HepG2 (cell line): ENCODE results near the gene GPC6. TPM values are rescaled to one million over a fixed set of nuclear protein-coding genes. Genes with fewer than 3 reads are reported as not detected.

ENCODE experiments used
- ATAC-seq: fragments of 200-7000 bp; cut with Tn5 transposase; 3 replicates; pipeline ENCODE4 v1.9.1; 2020; ENCODE audit warnings: mild to moderate bottlenecking, moderate library complexity
- BruUV-seq: library from RNA; stranded (reverse); fragments of 400-500 nt; replicated peaks from 2 replicates; lab custom pipeline; 2021; lab: Mats Ljungman, UMichigan
- CTCF ChIA-PET: fragments of 300-600 bp; formaldehyde crosslinking; extraction: SDS; loops from one replicate; lab custom pipeline; 2021; ENCODE audit warnings: low total read pairs, inconsistent platforms, low intra/inter-chr PET ratio; lab: Yijun Ruan, JAX
- POLR2A ChIA-PET: fragments of 350-600 bp; sonication (Branson Sonifier 250); formaldehyde crosslinking; loops from one replicate; lab custom pipeline; 2020; ENCODE audit warnings: antibody characterized with exemption, inconsistent platforms; lab: Yijun Ruan, JAX
- DNase-seq: peaks from one replicate; pipeline ENCODE4 v3.0.0-alpha.2; 2015; ENCODE audit warnings: low spot score
- FAIRE-seq: peaks from 3 replicates; lab custom pipeline; 2011; peaks lifted over from hg19 to GRCh38; lab: Jason Lieb, UNC
- H2AFZ ChIP-seq: one replicate; pipeline ENCODE4 v1.6.1; 2011; ENCODE audit warnings: low read length, inconsistent platforms
- H3K27ac ChIP-seq: fragments of 300-600 bp; 3 replicates; pipeline ENCODE4 v1.8.0; 2011; ENCODE audit warnings: mixed run types, mild to moderate bottlenecking, mixed read lengths, low read length, inconsistent platforms; ENCODE audit not compliant: insufficient read depth; ENCODE audit errors: extremely low read length
- H3K27me3 ChIP-seq, 2 experiments: fragments of 200-600 bp in 1 of 2; 2 replicates in 1 of 2; 3 replicates in 1 of 2; pipeline versions ENCODE4 v1.6.0 to v1.8.0; 2011; ENCODE audit warnings: low read length in 2 of 2, mild to moderate bottlenecking in 2 of 2, moderate library complexity in 2 of 2, inconsistent platforms in 1 of 2; ENCODE audit not compliant: insufficient read depth in 2 of 2, control insufficient read depth in 1 of 2
- H3K36me3 ChIP-seq, 2 experiments: fragments of 200-600 bp in 1 of 2; replicated peaks in 1 of 2; 2 replicates in 1 of 2; 3 replicates in 1 of 2; pipeline versions ENCODE4 v1.5.1 to v1.8.0; 2011; ENCODE audit warnings: low read length in 2 of 2, inconsistent platforms in 1 of 2; ENCODE audit not compliant: insufficient read depth in 2 of 2, control insufficient read depth in 1 of 2
- H3K4me1 ChIP-seq: 2 replicates; pipeline ENCODE4 v1.5.1; 2012; ENCODE audit warnings: low read length, inconsistent platforms; ENCODE audit not compliant: insufficient read depth
- H3K4me2 ChIP-seq: 2 replicates; pipeline ENCODE4 v1.6.0; 2011; ENCODE audit warnings: low read depth, low read length, inconsistent platforms
- H3K4me3 ChIP-seq, 3 experiments: fragments of 200-600 bp in 1 of 3; sonication (generic), shearing (Covaris generic) in 1 of 3; replicated peaks in 1 of 3; 2 replicates each; pipeline ENCODE4 v1.5.1; 2011 to 2016; ENCODE audit warnings: low read length in 3 of 3, inconsistent platforms in 2 of 3, low read depth in 2 of 3, mild to moderate bottlenecking in 2 of 3, control low read depth in 1 of 3, mixed read lengths in 1 of 3; ENCODE audit not compliant: insufficient read depth in 1 of 3
- H3K79me2 ChIP-seq: one replicate; pipeline ENCODE4 v1.6.1; 2011; ENCODE audit warnings: low read length, inconsistent platforms; ENCODE audit not compliant: insufficient read depth
- H3K9ac ChIP-seq: 2 replicates; pipeline ENCODE4 v1.6.0; 2011; ENCODE audit warnings: mild to moderate bottlenecking, low read depth, low read length, inconsistent platforms; ENCODE audit not compliant: insufficient read depth
- H3K9me3 ChIP-seq: 2 replicates; pipeline ENCODE4 v1.5.1; 2012; ENCODE audit warnings: mild to moderate bottlenecking, low read length
- H4K20me1 ChIP-seq: 2 replicates; pipeline ENCODE4 v1.6.0; 2011; ENCODE audit warnings: inconsistent platforms, mild to moderate bottlenecking, low read length, moderate library complexity; ENCODE audit not compliant: insufficient read depth
- BCL6 ChIP-seq: IDR thresholded peaks from 2 replicates; pipeline ENCODE4 v1.6.1; 2016; ENCODE audit warnings: missing genetic modification reagents, missing compliant biosample characterization
- DNMT1 ChIP-seq: sonication (generic); formaldehyde crosslinking; IDR thresholded peaks from 2 replicates; pipeline ENCODE4 v1.5.1; 2020; ENCODE audit warnings: mild to moderate bottlenecking, missing genetic modification reagents
- EHMT2 ChIP-seq: fragments of 200-600 bp; sonication (generic); IDR thresholded peaks from 2 replicates; pipeline ENCODE4 v1.7.0; 2017; ENCODE audit warnings: antibody characterized with exemption, low read depth, low read length, borderline replicate concordance
- FOSL2 ChIP-seq: sonication (generic); formaldehyde crosslinking; IDR thresholded peaks from 2 replicates; pipeline ENCODE4 v1.4.0; 2020; ENCODE audit warnings: missing genetic modification reagents
- GATAD1 ChIP-seq: IDR thresholded peaks from 2 replicates; pipeline ENCODE4 v1.6.1; 2016; ENCODE audit warnings: missing genetic modification reagents, missing compliant biosample characterization
- GMEB1 ChIP-seq: sonication (generic); formaldehyde crosslinking; IDR thresholded peaks from 2 replicates; pipeline ENCODE4 v1.5.1; 2020; ENCODE audit warnings: missing genetic modification reagents, mild to moderate bottlenecking, borderline replicate concordance
- HNRNPUL1 ChIP-seq: fragments of 200-400 bp; formaldehyde crosslinking; IDR thresholded peaks from 2 replicates; pipeline ENCODE4 v1.6.1; 2017; ENCODE audit warnings: low read depth, mild to moderate bottlenecking, low read length, moderate library complexity
- KDM4B ChIP-seq: sonication (generic); formaldehyde crosslinking; IDR thresholded peaks from 2 replicates; pipeline ENCODE4 v1.4.0; 2020; ENCODE audit warnings: missing genetic modification reagents
- NFE2L2 ChIP-seq: fragments of 150-350 bp; IDR thresholded peaks from 2 replicates; pipeline ENCODE4 v1.6.1; 2014; ENCODE audit warnings: low read length
- SIX1 ChIP-seq: sonication (generic); formaldehyde crosslinking; IDR thresholded peaks from 2 replicates; pipeline ENCODE4 v1.4.0; 2020; ENCODE audit warnings: missing genetic modification reagents, borderline replicate concordance
- THYN1 ChIP-seq: sonication (generic); formaldehyde crosslinking; IDR thresholded peaks from 2 replicates; pipeline ENCODE4 v1.8.1; 2023; ENCODE audit warnings: low read depth, mild to moderate bottlenecking, moderate library complexity, missing genetic modification reagents, borderline replicate concordance
- ZNF460 ChIP-seq: sonication (generic); formaldehyde crosslinking; IDR thresholded peaks from 2 replicates; pipeline ENCODE4 v1.5.1; 2020; ENCODE audit warnings: missing genetic modification reagents, mild to moderate bottlenecking, borderline replicate concordance
- ZNF563 ChIP-seq: sonication (generic); formaldehyde crosslinking; IDR thresholded peaks from 2 replicates; pipeline ENCODE4 v1.8.0; 2022; ENCODE audit warnings: mild to moderate bottlenecking, moderate library complexity, missing genetic modification reagents
- ZNF564 ChIP-seq: sonication (generic); formaldehyde crosslinking; IDR thresholded peaks from 2 replicates; pipeline ENCODE4 v1.8.1; 2023; ENCODE audit warnings: mild to moderate bottlenecking, missing genetic modification reagents
- in situ Hi-C: cut with HindIII; loops from 2 replicates; pipeline ENCODE4 v1.10.0; 2017; ENCODE audit warnings: low pct_unique_long_range_greater_than_20kb; ENCODE audit not compliant: extremely low pct_ligation_motif_present
- intact Hi-C: fragments of 100-400 bp; cut with micrococcal nuclease; formaldehyde crosslinking; loops from one replicate; pipeline ENCODE4 v1.10.0; 2022; ENCODE audit not compliant: unreplicated experiment
- polyA plus RNA-seq, 8 experiments: library from polyadenylated mRNA; depleted of rRNA in 3 of 8; stranded (reverse) in 7 of 8; unstranded in 1 of 8; fragments of >200 nt; fragmentation: Illumina TruSeq in 4 of 8; extraction: Trizol in 4 of 8; gene quantifications; 2 replicates each; pipeline versions ENCODE4 v1.2.1 to v1.2.3, GENCODE V29; 2011 to 2016; ENCODE audit warnings: low read depth in 4 of 8, missing spikeins in 1 of 8, mixed read lengths in 1 of 8; ENCODE audit not compliant: insufficient read depth in 1 of 8
- total RNA-seq, 5 experiments: library from RNA; depleted of rRNA; stranded (reverse); fragments of >200 nt; fragmentation: Illumina TruSeq; extraction: Trizol; gene quantifications; 2 replicates each; pipeline ENCODE4 v1.2.3, GENCODE V29; 2016; ENCODE audit warnings: low read depth in 1 of 5

Gene GPC6
- total and polyA plus RNA-seq, 2 of the 13 experiments (the other 11 are each of a cell fraction or from before 2014, with no cell fraction given) = 24.5 to 33.9 TPM

- Histone ChIP-seq H3K4me2 (no peak overlapping the region), H3K4me1 (peaks cover 16% of the 10 kb centered on the region), H3K9me3 (no peaks in the 10 kb centered on the region), H3K79me2 (no peaks in the 10 kb centered on the region), H3K4me3 (no peak overlapping the region)
- FAIRE-seq = no peak
- no TSS peak for BruUV-seq
- in situ Hi-C loops = no loop called here
- no peak for TF ChIP-seq ZNF564 (CRISPR knock-in tag)
- no peak for TF ChIP-seq NFE2L2
- TF ChIP-seq GATAD1 (CRISPR knock-in tag) = no peak
- TF ChIP-seq SIX1 (CRISPR knock-in tag) = no peak
- no peak for TF ChIP-seq DNMT1 (CRISPR knock-in tag)
- TF ChIP-seq GMEB1 = no peak
- no peak for TF ChIP-seq THYN1 (CRISPR knock-in tag)
- TF ChIP-seq KDM4B = no peak
- TF ChIP-seq FOSL2 (CRISPR knock-in tag) = no peak
- no peak for TF ChIP-seq ZNF563
- no peak for TF ChIP-seq BCL6 (CRISPR knock-in tag)
- TF ChIP-seq ZNF460 (CRISPR knock-in tag) = no peak
- TF ChIP-seq HNRNPUL1 = no peak
- no peak for TF ChIP-seq EHMT2
- TF ChIP-seq, all 625 proteins: peak for 0
- Histone ChIP-seq H3K9ac (no peak overlapping the region), H4K20me1 (no peaks in the 10 kb centered on the region), H3K36me3 (no peaks in the 10 kb centered on the region), H3K27me3 (no peaks in the 10 kb centered on the region), H2AFZ (no peak overlapping the region), H3K27ac (no peak overlapping the region)
- ATAC-seq = no peak
- DNase-seq = no peak
- intact Hi-C loops = no loop called here
- ChIA-PET CTCF (no interaction called here), POLR2A (no interaction called here)
Measured at GRCh38 chr13:93200626-93201025, 26.0 kb upstream of the GPC6 start.
